ENCODE data around the gene PLD5.
"Not testable (repeated sequence)": the region's sequence is repeated elsewhere in the genome, so short reads cannot be mapped to it uniquely, and the experiment has no call there.

- not testable (repeated sequence) for TF ChIP-seq CTCF (conservative IDR thresholded peaks at IDR 0.05 in 1 of 2, IDR thresholded peaks at IDR 0.05 in 1 of 2; ENCODE audit: extremely low read depth in 1 of 2, insufficient read depth in 1 of 2, low read depth in 1 of 2, low read length in 2 of 2); EZH2 (IDR thresholded peaks at IDR 0.05; ENCODE audit: borderline replicate concordance, low read length)
These were observed 148.4 kb downstream of the PLD5 start for GRCh38 chr1:242376121-242376520.
